ENCODE data around the gene ROBO3.

GRCh38 chr11:124920356-124920755 is 55.1 kb downstream of the ROBO3 start:
- TF ChIP-seq CTCF (conservative IDR thresholded peaks at IDR 0.05): no peak
- no peak for TF ChIP-seq EZH2 (IDR thresholded peaks at IDR 0.05; ENCODE audit: low read depth)

Measured in PC-9 (cell line).